GM23338 (cell line): ENCODE results near the gene NOD1. TPM values are rescaled to one million over a fixed set of nuclear protein-coding genes. Genes with fewer than 3 reads are reported as not detected.

Source experiments
- ATAC-seq: fragments of 200-7000 bp; cut with Tn5 transposase; 3 replicates; pipeline ENCODE4 v1.9.1; 2020
- DNase-seq: peaks from one replicate; pipeline ENCODE4 v3.0.0-alpha.2; 2015; ENCODE audit warnings: low spot score
- H2AFZ ChIP-seq: fragments of 200-600 bp; sonication (generic); 2 replicates; pipeline ENCODE4 v1.8.0; 2016; ENCODE audit warnings: antibody characterized with exemption, mild to moderate bottlenecking, moderate library complexity
- H3F3A ChIP-seq: fragments of 200-600 bp; sonication (generic); replicated peaks from 2 replicates; pipeline ENCODE4 v1.8.0; 2017; ENCODE audit warnings: antibody characterized with exemption, mixed run types, low read depth
- H3K27ac ChIP-seq: fragments of 200-600 bp; sonication (generic); 2 replicates; pipeline ENCODE4 v1.6.1; 2016; ENCODE audit warnings: low read depth
- H3K27me3 ChIP-seq: fragments of 200-600 bp; sonication (generic); 2 replicates; pipeline ENCODE4 v1.8.0; 2016; ENCODE audit warnings: mild to moderate bottlenecking, mixed run types, moderate library complexity; ENCODE audit not compliant: insufficient read depth
- H3K36me3 ChIP-seq: fragments of 200-600 bp; sonication (generic); 2 replicates; pipeline ENCODE4 v1.8.0; 2016; ENCODE audit warnings: mild to moderate bottlenecking; ENCODE audit not compliant: insufficient read depth
- H3K4me1 ChIP-seq: fragments of 200-600 bp; sonication (generic); 2 replicates; pipeline ENCODE4 v1.8.0; 2016; ENCODE audit warnings: mild to moderate bottlenecking, moderate library complexity; ENCODE audit not compliant: insufficient read depth
- H3K4me2 ChIP-seq: fragments of 200-600 bp; sonication (generic); 2 replicates; pipeline ENCODE4 v1.7.1; 2017; ENCODE audit warnings: mixed run types
- H3K4me3 ChIP-seq: fragments of 200-600 bp; sonication (generic); 2 replicates; pipeline ENCODE4 v1.6.1; 2016; ENCODE audit warnings: mixed run types
- H3K79me2 ChIP-seq: fragments of 200-600 bp; sonication (generic); replicated peaks from 2 replicates; pipeline ENCODE4 v1.8.0; 2017; ENCODE audit warnings: mild to moderate bottlenecking; ENCODE audit not compliant: insufficient read depth
- H3K9me2 ChIP-seq: fragments of 200-600 bp; sonication (generic); 2 replicates; pipeline ENCODE4 v1.8.0; 2017; ENCODE audit not compliant: insufficient read depth
- H4K20me1 ChIP-seq: fragments of 200-600 bp; sonication (generic); replicated peaks from 2 replicates; pipeline ENCODE4 v1.8.0; 2017; ENCODE audit warnings: mild to moderate bottlenecking; ENCODE audit not compliant: insufficient read depth
- H3K27ac Mint-ChIP-seq: 2 replicates; pipeline ENCODE4 v1.8.0; 2020; ENCODE audit warnings: inconsistent platforms, mild to moderate bottlenecking, moderate library complexity, mixed read lengths
- H3K27me3 Mint-ChIP-seq: 3 replicates; pipeline ENCODE4 v1.8.0; 2022; ENCODE audit warnings: low read depth, mild to moderate bottlenecking, moderate library complexity, mixed read lengths, inconsistent platforms; ENCODE audit not compliant: insufficient read depth, poor library complexity
- H3K36me3 Mint-ChIP-seq: 3 replicates; pipeline ENCODE4 v1.8.0; 2021; ENCODE audit warnings: low read depth, mild to moderate bottlenecking, inconsistent platforms, moderate library complexity, mixed read lengths
- H3K4me1 Mint-ChIP-seq: 3 replicates; pipeline ENCODE4 v1.8.0; 2020; ENCODE audit warnings: mild to moderate bottlenecking, inconsistent platforms, mixed read lengths
- H3K4me3 Mint-ChIP-seq: 3 replicates; pipeline ENCODE4 v1.8.0; 2021; ENCODE audit warnings: moderate library complexity, mild to moderate bottlenecking, inconsistent platforms, mixed read lengths
- H3K9me3 Mint-ChIP-seq: 3 replicates; pipeline ENCODE4 v1.8.0; 2020; ENCODE audit warnings: moderate library complexity, mild to moderate bottlenecking, inconsistent platforms, mixed read lengths
- CREB1 ChIP-seq: fragments of 250-450 bp; sonication (Bioruptor Pico); IDR thresholded peaks from 2 replicates; pipeline ENCODE4 v1.5.0; 2020; ENCODE audit warnings: low read depth, mild to moderate bottlenecking, moderate library complexity
- ETS1 ChIP-seq: IDR thresholded peaks from 2 replicates; pipeline ENCODE4 v1.6.1; 2016; ENCODE audit warnings: antibody characterized with exemption
- EZH2 ChIP-seq: fragments of 200-600 bp; sonication (generic); IDR thresholded peaks from one replicate; pipeline ENCODE4 v1.8.0; 2017; ENCODE audit warnings: antibody characterized with exemption, mild to moderate bottlenecking, low read depth; ENCODE audit not compliant: unreplicated experiment
- EZH2phosphoT487 ChIP-seq: fragments of 200-600 bp; sonication (generic); IDR thresholded peaks from one replicate; pipeline ENCODE4 v1.8.1; 2018; ENCODE audit warnings: antibody characterized with exemption; ENCODE audit not compliant: unreplicated experiment
- JUNB ChIP-seq: IDR thresholded peaks from one replicate; pipeline ENCODE4 v1.6.1; 2016; ENCODE audit warnings: antibody characterized with exemption; ENCODE audit not compliant: unreplicated experiment
- NANOG ChIP-seq: IDR thresholded peaks from 2 replicates; pipeline ENCODE4 v1.6.1; 2016; ENCODE audit warnings: antibody characterized with exemption, borderline replicate concordance
- POLR2AphosphoS5 ChIP-seq: IDR thresholded peaks from 2 replicates; pipeline ENCODE4 v1.6.1; 2016; ENCODE audit warnings: antibody characterized with exemption, low read depth
- REST ChIP-seq: IDR thresholded peaks from one replicate; pipeline ENCODE4 v1.6.1; 2018; ENCODE audit warnings: antibody characterized with exemption; ENCODE audit not compliant: unreplicated experiment
- STAT1 ChIP-seq: IDR thresholded peaks from one replicate; pipeline ENCODE4 v1.6.1; 2016; ENCODE audit warnings: antibody characterized with exemption; ENCODE audit not compliant: unreplicated experiment
- ZNF114 ChIP-seq: fragments of 250-450 bp; sonication (Bioruptor Pico); IDR thresholded peaks from 2 replicates; pipeline ENCODE4 v1.5.0; 2020; ENCODE audit warnings: mild to moderate bottlenecking, moderate library complexity
- ZNF331 ChIP-seq: fragments of 250-450 bp; sonication (Bioruptor Pico); IDR thresholded peaks from 2 replicates; pipeline ENCODE4 v1.5.0; 2020; ENCODE audit warnings: low read depth, mild to moderate bottlenecking, moderate library complexity
- polyA plus RNA-seq: library from polyadenylated mRNA; unstranded; fragments of >200 nt; fragmentation: Nextera tagmentation; extraction: Ambion mirVana; gene quantifications from 2 replicates; pipeline ENCODE4 v1.2.1, GENCODE V29; 2016
- total RNA-seq: library from RNA; depleted of rRNA; stranded (reverse); fragments of >200 nt; shearing (Covaris generic); gene quantifications from 2 replicates; pipeline ENCODE4 v1.2.3, GENCODE V29; 2014
- TF ChIP-seq, protein P1 (sequence below), 2 experiments: fragments of 200-600 bp in 1 of 2; sonication (generic) in 1 of 2; conservative IDR thresholded peaks; 2 replicates each; pipeline versions ENCODE4 v1.5.1 to v1.6.1; 2016 to 2017; ENCODE audit warnings: antibody characterized with exemption in 2 of 2, low read depth in 2 of 2, mild to moderate bottlenecking in 2 of 2, moderate library complexity in 1 of 2

Gene NOD1
- total and polyA plus RNA-seq, 2 experiments from 2014 or later = 2.1 to 7.3 TPM

DNA sequence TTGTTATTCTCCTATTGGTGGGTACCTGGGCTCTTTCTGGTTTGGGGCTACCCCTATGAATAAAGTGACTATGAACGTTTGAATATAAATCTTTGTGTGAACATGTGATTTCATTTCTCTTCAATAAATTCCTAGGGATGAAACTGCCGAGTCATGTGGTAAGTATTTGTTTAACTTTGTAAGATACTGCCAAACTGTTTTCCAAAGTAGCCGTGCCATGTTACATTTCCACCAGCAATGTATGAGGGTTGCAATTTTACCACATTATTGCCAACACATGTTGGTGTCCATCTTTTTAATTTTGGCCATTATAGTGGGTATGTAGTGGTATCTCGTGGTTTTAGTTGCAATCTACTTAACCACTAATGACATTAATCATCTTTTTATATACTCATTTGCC, 99.5 kb downstream of the NOD1 start (continued):
- no peak for TF ChIP-seq REST
- TF ChIP-seq ETS1 = no peak
- no peak for TF ChIP-seq ZNF114

DNA sequence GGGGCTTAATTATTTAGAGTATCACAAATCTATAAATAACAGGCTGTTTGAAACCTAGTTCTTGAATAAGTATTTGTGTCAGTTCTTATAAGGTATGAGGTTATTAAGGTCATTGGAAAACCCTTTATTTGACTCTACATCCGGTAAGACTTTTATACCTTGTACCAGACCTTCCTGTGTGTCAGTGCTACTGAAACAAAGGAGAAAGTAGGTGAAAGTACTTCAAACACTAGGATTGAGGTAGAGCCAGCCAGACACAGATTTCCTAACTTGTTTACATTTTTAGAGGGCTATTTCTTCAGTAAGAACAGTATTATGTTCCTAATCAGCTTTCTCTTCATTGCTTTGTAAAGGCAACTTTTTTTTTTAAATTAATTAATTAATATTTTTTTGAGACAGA, 100.3 kb downstream of the NOD1 start:
- H2AFZ ChIP-seq = no peak overlapping the region
- no peaks in the 10 kb centered on the region for H3F3A ChIP-seq
- no peak overlapping the region for H3K27ac ChIP-seq
- no peak overlapping the region for H3K27ac Mint-ChIP-seq
- H3K9me2 ChIP-seq = no peaks in the 10 kb centered on the region
- H3K36me3 ChIP-seq = no peaks in the 10 kb centered on the region
- no peak overlapping the region for H3K4me2 ChIP-seq
- H3K27me3 Mint-ChIP-seq = peaks cover 2% of the 10 kb centered on the region
- H3K4me1 Mint-ChIP-seq = no peaks in the 10 kb centered on the region
- no peak overlapping the region for H3K4me3 ChIP-seq
- H4K20me1 ChIP-seq = no peaks in the 10 kb centered on the region
- H3K36me3 Mint-ChIP-seq = peaks cover 4% of the 10 kb centered on the region; the same call in 2 of the 3 replicates
- H3K4me3 Mint-ChIP-seq = no peak overlapping the region
- peaks cover 14% of the 10 kb centered on the region for H3K9me3 Mint-ChIP-seq
- H3K27me3 ChIP-seq = no peaks in the 10 kb centered on the region
- ATAC-seq = no peak
- no peaks in the 10 kb centered on the region for H3K79me2 ChIP-seq
- no peak for DNase-seq
- H3K4me1 ChIP-seq = no peaks in the 10 kb centered on the region
- TF ChIP-seq ZNF331 (CRISPR knock-in tag) = no peak
- no peak for TF ChIP-seq POLR2AphosphoS5
- TF ChIP-seq JUNB = no peak
- no peak for TF ChIP-seq REST
- TF ChIP-seq EZH2 = no peak
- TF ChIP-seq CREB1 = no peak
- no peak for TF ChIP-seq ETS1
- no peak for TF ChIP-seq STAT1
- TF ChIP-seq, protein P1, sequence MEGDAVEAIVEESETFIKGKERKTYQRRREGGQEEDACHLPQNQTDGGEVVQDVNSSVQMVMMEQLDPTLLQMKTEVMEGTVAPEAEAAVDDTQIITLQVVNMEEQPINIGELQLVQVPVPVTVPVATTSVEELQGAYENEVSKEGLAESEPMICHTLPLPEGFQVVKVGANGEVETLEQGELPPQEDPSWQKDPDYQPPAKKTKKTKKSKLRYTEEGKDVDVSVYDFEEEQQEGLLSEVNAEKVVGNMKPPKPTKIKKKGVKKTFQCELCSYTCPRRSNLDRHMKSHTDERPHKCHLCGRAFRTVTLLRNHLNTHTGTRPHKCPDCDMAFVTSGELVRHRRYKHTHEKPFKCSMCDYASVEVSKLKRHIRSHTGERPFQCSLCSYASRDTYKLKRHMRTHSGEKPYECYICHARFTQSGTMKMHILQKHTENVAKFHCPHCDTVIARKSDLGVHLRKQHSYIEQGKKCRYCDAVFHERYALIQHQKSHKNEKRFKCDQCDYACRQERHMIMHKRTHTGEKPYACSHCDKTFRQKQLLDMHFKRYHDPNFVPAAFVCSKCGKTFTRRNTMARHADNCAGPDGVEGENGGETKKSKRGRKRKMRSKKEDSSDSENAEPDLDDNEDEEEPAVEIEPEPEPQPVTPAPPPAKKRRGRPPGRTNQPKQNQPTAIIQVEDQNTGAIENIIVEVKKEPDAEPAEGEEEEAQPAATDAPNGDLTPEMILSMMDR (conservative IDR thresholded peaks at IDR 0.05; ENCODE audit: low read depth in 2 of 2) = no peak
- TF ChIP-seq EZH2phosphoT487 = no peak
- TF ChIP-seq NANOG = no peak
- TF ChIP-seq ZNF114 = no peak
